Left renal cortex interstitium (tissue), 4 donors: ENCODE data around the gene KIF25. TPM values are rescaled to one million over a fixed set of nuclear protein-coding genes. Genes with fewer than 3 reads are reported as not detected.

Experiments used
- DNase-seq, 4 donors: peaks; one replicate each; pipeline ENCODE4 v3.0.0-alpha.2; 2013; ENCODE audit warnings: low read depth in 4 of 4, low spot score in 2 of 4, missing footprints in 1 of 4
- polyA plus RNA-seq, 4 donors: library from polyadenylated mRNA; unstranded; fragments of 120-200 nt; gene quantifications; one replicate each; pipeline ENCODE4 v1.2.1, GENCODE V29; 2013; ENCODE audit not compliant: insufficient read length in 4 of 4

The KIF25 gene
- polyA plus RNA-seq, 4 donors: 0.34 to 0.96 (median 0.57) TPM

DNA sequence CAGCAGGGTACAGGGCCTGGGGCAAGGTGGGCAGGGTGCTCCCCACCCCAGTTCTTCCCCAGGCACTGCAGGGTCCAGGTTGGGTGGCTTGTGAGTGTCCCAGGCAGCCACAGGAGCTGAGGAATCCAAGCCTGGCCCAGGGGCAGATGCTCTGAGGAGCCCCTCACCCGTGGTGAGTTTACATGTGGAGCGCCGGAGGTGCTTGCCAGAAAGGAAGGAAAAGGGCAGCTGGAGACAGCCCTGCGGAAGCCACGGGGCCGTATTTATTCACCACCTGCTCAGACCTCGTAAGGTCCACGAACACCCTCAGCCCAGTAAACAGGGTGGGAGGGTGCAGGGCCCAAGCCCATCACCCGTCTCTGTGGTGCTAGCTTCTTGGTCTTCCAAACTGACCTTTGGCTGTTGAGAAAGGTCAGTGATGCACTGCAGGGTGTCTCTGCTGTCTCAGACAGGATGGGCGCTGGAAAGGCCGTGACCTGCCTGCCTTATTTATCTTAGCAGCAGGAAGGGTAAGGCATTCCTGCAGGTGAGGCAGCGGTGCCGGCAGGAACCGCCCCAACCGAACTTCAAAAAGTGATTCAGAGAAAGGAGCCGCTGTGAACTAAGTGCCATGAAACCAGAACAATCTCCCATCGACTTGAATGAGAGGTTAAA, 85.5 kb downstream of the KIF25 start:
- DNase-seq: no peak

DNA sequence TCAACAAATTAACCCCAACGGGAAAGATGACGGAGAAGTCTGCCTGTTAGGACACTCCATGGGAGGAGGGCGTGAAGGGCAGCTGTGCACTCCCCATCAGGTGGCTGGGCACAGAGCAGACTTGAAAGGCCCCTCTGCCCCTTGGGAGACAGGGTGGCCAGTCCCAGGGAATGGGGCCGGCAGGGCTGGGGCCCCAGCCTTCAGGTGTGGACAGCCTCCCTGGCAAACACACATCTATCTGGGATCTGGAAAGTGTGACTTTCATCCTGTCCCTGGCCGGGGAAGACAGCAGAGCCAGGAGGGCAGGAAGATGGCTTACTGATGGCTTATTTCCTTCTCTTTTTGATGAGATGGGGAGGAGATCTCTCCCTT, 86.0 kb downstream of the KIF25 start:
- DNase-seq: no peak

DNA sequence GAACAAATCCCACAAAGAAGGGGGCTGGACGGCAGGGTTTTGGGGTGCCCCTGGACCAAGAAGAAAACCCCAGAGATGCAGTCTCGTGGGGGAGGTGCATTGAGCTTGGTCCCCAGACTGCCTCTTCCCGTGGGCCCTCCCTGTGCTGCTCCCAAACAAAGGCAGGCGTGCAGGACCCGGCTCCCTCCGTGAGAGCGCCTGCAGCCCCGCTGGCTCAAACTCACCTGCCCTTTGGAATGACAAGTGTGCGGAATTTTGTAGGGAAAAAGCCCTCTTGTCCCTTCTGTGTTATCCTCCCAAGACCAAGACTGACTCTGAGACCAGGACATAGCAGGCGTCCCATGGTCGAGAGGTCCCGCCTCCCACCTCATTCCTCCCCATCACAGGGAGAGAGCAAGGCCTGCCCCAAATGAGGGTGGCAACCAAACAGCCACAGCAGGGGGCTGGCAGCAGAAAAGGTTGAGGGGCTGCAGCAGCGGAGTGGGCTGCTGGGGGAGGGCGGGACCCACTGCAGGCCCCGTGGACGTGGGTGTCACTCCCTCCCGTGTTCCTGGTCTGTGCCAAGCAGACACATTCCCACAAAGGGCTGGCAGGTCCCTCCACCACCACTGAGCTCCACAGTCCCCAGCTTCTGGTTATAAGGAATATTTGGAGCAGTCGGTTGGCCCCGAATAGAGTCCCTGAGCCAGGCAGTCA, 87.1 kb downstream of the KIF25 start:
- DNase-seq: no peak

DNA sequence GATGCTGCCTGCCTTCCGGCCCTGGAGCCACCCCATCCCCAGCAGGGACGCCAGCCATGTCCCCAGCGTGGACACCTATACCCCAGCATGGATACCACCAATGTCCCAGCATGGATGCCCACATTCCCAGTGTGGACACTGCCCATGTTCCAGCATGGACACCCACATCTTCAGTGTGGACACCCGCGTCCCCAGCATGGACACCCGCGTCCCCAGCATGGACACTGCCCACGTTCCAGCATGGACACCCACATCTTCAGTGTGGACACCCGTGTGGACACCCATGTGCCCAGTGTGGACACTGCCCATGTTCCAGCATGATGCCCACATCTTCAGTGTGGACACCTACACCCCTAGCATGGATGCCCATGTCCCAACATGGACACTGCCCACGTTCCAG, 88.6 kb downstream of the KIF25 start:
- no peak for DNase-seq

DNA sequence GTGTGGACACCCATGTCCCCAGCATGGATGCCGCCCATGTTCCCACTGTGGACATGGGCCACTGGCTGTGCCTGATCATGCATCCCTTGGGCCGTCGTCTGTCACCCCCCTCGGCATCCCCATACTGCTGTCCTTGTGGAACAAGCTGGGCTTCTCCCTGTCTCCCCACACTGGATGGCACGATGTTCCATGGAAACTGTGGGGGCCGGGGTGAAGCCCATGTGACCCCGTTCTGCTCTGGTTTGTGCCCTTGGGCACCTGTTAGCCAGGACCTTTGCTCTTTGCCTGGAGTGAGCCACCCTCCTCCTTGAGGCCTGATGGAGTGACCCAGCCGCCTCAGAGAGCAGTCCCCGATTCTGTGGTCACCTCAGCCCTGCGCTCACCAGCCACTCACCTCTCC, 89.1 kb downstream of the KIF25 start:
- no peak for DNase-seq

DNA sequence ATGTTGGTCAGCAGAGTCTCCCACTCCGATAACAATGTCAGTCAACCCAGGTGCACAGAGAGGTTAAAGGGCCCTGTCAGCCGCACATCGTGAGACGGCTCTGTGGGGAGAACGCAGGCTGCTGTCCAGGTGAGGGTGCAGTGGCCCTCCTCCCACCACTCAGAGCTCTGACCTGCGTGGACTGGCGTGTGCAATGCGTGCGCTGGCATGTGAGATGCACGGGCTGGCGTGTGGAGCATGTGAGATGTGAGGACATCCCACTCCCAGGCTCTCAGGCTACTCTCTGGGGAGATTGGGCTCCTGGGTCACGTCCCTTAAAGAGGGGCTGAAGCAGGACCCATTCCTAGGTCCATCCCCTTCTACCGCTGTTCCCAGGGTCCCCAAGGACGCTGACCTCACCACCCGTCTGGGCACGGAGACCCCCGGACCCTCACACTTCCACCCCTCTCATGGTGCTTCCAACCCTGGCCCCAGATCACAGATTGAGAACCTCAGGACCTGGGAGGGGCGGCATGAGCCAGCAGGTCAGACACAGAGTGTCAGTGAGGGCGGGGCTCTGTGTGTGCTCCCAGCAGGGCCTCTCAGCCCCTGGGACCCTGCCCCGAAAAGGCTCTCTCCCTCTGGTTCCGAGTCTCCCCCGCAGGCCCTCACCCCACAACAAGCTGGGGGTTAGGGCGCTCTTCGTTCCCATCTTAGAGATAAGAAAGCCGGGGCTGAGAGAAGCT, 90.1 kb downstream of the KIF25 start:
- no peak for DNase-seq

DNA sequence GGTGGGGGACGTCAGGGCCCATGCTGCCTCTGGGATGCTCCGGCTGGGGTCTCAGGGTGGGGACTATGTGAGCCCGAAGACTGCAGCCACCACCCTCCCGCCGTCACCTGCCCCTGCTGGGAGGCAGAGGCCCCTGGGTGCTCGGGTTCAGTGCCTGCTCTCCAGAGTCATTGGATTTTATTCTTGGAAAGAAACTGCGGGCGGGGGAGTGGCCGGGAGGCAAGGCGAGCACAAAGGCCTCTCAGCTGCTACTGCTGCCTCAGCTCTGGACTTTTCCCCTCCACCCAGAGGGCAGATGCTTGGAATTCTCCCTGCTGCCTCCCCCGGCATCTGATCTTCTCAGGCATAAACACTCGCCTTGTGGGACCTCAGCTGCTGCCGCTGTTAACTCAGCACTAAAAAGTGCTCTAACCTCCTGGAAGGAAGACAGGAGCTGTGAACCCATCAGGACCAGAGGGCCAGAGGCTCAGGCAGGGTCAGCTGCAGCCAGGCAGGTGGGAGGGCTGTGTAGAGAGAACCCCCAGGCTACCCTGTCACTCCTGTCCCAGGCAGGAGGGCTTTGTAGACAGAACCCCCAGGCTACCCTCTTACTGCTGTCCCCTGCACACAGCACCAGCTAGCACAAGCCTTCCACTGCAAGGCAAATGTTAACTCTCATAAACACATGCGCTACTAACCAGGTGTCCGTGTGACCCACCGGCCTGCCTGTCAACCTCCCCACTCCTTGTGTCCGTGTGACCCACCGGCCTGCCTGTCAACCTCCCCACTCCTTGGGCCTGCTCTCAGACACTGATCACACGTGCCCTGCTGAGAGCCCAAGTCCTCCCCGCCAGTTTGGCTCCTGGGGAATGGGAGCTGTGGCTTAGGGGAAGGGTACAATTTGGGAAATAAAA, 90.9 kb downstream of the KIF25 start:
- peak; percentile 74 to 93 (median 82) for DNase-seq

DNA sequence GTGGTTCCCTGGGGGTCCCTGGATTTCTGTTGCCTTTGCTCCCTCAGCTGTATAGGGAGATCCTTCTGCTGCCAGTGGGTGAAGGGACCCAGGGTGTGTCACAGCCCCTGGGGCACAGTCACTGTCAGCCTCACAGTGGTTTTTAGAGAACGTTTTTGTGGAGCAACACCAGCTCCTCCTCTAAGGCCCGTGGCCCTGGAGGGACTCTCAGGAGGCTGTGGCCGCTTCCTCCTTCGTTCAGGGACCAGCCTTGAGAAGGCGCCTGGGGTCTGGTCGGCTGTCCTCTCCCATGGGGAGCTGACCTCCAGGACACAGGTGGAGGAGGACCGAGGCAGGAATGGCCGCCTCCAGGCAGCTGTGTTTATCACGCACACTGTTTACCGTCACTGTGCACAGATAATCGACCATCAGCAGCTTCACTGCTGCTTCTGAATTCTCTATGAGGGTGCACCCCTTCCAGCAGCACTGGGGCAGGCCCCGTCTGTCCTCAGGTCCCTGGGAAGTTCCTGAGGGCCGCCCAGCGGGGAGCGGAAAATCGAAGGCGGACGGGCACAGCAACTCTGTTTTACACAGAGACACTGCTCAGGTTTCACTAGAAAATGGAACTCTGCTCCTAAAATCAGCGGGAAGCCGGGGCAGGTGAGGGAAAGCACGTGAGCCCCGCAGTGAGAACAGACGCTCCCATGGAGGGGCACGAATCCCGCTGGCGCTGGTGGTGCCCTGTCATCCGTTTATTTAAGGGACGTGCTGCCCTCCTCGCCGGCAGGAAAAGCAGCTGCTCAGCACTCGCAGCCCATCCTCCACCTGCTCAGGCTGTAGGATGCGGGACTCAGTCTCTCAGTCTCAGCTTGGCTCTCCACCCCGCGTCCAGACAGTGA, 92.0 kb downstream of the KIF25 start:
- no peak for DNase-seq

DNA sequence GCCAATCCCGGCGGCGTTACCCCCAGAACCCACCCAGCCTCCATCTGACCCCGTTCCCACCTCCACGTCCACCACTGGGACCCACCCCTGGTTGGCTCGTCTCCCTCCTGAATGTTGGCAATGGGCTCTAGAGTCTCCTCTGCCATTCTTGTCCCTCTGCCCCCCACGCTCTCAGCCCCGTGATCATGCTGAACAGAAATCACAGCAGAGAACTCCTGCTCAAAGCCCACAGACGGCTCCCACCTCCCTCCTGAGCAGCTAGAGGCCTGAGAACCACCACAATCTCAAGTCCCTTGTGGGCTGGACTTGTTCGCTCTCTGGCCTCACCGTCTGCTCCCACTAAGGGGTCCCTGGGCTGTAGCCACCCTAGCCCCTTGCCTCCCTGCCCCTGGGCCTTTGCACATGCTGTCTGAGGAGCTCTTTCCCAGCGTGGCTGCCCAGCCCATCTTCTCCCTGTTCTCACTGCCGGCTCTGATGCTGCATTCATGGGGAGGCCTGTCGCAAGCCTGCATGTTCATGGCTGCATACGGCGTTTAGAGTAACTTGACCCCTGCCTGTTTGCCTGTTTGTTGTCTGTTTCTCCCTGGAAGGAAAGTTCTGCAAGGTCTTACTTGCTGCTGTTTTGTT, 92.7 kb downstream of the KIF25 start:
- no peak for DNase-seq

DNA sequence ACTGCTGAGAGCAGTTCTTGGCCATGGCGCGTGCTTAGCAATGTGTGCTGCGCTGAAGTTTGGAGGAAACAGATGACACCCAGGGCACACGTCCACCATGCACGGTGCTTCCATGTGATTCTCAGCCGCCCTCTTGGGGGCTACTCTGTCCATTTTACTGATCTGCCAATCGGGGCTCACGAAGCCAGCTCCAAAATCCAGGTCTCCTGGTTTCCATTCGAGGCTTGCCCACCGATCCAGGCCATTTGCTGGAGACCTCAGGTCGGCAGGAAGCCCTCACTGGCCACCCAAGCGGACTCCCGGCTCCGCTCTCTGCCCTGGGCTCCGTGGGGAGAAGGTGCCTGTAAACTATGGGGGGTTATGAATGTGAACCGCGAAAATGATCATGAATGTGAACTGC, 93.2 kb downstream of the KIF25 start:
- no peak for DNase-seq

DNA sequence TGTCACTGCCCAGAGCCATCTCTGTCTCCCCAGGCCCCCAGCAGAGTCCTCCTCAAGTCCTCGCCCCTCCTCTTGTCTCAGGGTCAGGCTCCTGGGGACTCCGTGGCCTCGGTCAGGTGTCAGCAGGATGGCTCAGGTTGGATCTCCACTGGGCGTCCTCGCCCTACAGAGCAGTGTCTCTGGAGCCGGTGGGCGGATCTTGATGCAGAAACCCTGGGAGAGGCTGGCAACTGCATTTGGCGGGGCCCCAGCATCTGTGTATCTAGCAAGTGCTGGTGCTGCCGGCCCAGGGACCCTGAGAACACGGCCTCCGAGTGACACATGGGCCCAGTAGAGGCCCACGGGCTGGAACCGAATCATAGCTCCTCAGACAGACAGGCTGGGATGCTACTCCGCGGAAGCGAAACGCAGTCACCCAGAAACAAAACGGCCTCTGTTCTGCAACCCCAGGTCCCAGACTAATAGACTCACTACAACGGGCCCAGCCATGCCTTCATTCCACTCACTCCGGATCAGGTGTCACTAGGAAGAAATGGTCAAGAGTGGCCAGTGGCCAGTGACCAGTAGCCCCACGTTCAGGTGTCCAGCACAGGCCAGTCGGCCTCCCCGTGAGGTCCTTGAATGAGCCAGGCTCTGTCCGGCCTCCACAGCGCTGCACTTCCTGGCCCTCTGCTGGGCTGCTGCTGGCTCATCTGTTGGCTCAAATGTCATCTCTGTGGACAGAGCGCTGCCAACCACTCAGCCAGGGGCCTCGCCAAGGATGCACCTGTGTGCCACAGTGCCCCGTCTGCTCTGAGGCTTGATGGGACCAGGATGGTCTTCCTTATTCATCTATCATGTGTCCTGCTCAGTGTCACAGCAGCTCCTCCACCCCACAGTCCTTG, 94.2 kb downstream of the KIF25 start:
- DNase-seq: no peak

DNA sequence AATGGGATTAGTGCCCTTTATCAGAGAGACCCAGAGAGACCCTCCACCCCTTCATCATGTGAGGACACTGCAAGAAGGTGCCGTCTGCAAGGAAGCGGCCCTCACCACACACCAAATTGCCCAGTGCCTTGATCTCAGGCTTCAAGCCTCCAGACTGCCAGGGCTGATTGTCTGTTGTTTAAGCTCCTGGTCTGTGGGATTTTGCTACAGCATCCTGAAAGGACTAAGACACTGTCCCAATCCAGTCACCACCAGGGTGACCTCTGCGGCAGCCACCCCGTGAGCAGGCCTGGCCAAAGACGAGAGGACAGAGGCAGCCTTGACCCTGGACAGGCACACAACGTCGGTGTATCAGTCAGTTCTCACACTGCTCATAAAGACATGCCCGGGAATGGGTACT, 95.1 kb downstream of the KIF25 start:
- DNase-seq: no peak

DNA sequence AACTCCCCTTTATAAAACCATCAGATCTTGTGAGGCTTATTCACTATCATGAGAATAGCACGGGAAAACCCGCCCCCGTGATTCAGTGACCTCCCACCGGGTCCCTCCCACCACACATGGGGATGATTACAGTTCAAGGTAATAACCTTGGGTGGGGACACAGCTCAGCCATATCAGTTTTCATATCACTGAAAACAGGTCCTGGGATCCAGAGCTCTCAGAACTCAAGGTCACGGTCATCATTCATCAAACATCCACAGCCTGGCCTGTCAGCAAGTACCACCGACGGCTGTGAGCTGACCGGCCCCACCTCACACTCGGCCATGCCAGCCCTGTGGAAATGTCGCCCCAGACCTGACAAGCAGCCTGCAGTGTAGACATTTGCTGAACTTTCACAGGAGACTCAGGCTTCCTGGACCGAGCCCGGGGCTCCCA, 95.6 kb downstream of the KIF25 start:
- DNase-seq: no peak

DNA sequence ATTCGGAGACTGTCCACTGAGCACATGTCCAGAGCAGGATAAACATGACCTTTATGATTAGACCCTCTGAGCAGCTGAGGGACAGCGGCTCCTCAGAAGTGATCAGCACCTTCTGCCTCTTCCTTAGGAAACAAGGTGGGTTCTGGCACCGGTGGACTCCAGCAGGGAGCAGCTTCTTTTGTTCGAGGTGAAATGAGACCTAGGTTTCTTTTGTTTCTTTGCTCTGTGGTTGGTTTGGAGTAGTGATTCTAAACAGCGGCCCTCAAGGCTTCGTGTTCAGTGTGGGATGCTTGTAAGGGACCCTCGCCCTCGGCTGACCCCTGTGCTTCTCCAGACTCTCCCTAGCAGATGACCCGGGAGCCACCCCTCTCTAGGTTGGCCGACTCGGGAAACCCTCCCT, 96.2 kb downstream of the KIF25 start:
- DNase-seq: no peak
